ENCODE measurements around the gene SIRT6. TPM values are rescaled to one million over a fixed set of nuclear protein-coding genes. Genes with fewer than 3 reads are reported as not detected.
"Not testable (repeated sequence)": the region's sequence is repeated elsewhere in the genome, so short reads cannot be mapped to it uniquely, and the experiment has no call there.

SIRT6 gene
- total and polyA plus RNA-seq, 8 donors: 14.0 to 160 (median 23.0) TPM

DNA sequence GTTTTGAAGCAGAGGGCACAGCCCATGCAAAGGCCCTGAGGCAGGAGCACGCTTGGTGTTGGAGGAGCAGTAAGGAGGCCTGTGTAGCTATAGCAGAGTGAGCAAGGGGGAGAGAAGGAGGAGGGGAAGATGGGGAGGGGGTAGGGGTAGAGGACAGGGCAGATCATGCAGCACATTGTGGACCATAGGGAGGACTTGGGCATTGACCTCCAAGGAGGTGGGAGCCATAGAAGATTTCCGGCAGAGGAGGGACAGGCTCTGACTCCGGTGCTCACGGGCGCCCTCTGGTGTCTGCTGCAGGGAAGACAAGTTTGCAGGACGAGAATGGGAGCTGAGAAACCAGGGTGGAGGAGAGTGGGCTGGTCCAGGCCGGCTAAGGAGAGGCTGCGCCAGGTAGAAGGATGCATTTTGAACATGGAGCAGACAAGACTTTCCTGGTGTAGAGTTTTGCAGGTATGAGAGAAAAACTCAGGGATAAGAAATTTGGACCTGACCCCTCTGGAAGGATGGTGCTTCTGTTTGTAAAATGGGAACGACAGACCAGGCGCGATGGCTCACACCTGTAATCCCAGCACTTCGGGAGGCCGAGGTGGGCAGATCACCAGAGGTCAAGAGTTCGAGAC, 42.6 kb downstream of the SIRT6 start:
- H3K4me1 ChIP-seq: peaks cover 0 to 14% (median 6%) of the 10 kb centered on the region in 4 donors
- DNase-seq: peak; percentile 86 to 91
- no peak overlapping the region for H3K4me3 ChIP-seq
- TF ChIP-seq EP300 (IDR thresholded peaks at IDR 0.05) (no peak), POLR2AphosphoS5 (IDR thresholded peaks at IDR 0.05) (peak in 1 of 3 donors; percentile 50), POLR2A (IDR thresholded peaks at IDR 0.05) (no peak)
- TF ChIP-seq, protein P1, sequence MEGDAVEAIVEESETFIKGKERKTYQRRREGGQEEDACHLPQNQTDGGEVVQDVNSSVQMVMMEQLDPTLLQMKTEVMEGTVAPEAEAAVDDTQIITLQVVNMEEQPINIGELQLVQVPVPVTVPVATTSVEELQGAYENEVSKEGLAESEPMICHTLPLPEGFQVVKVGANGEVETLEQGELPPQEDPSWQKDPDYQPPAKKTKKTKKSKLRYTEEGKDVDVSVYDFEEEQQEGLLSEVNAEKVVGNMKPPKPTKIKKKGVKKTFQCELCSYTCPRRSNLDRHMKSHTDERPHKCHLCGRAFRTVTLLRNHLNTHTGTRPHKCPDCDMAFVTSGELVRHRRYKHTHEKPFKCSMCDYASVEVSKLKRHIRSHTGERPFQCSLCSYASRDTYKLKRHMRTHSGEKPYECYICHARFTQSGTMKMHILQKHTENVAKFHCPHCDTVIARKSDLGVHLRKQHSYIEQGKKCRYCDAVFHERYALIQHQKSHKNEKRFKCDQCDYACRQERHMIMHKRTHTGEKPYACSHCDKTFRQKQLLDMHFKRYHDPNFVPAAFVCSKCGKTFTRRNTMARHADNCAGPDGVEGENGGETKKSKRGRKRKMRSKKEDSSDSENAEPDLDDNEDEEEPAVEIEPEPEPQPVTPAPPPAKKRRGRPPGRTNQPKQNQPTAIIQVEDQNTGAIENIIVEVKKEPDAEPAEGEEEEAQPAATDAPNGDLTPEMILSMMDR (IDR thresholded peaks at IDR 0.05): peak in 5 of 7 experiments; percentile 52 to 75 (median 72)
- intact Hi-C loops (cut with DNase I; ENCODE audit: low total_unique reads): no loop called here
- no peak overlapping the region for H3K27ac ChIP-seq
- H3K9me3 ChIP-seq: no peaks in the 10 kb centered on the region
- H3K27me3 ChIP-seq: peaks cover 0 to 18% (median 0%) of the 10 kb centered on the region in 3 donors
- 29 to 33% (median 32%) methylated on average over 14 of the region's 14 CpGs for WGBS, 5 donors
- H3K36me3 ChIP-seq: no peaks in the 10 kb centered on the region

DNA sequence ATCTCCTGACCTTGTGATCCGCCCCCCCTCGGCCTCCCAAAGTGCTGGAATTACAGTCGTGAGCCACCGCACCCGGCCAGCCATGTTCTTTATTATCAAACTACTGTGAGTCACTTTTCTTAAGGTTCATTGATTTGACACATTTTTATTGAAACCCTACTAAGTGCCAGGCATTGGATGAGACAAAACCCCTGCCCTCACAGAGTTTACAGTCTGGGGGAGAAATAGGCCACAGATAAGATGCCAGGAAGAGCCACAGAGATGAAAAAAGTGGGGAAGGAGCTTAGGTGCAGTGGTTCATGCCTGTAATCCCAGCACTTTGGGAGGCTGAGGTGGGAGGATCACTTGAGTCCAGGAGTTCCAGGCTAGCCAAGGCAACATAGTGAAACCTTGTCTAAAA, 43.9 kb downstream of the SIRT6 start:
- H3K4me3 ChIP-seq: no peak overlapping the region
- intact Hi-C loops (cut with DNase I; ENCODE audit: low total_unique reads): no loop called here
- no peak overlapping the region for H3K27ac ChIP-seq
- 80 to 88% (median 85%) methylated on average over 5 of the region's 5 CpGs for WGBS, 5 donors
- peaks cover 0 to 9% (median 0%) of the 10 kb centered on the region in 3 donors for H3K27me3 ChIP-seq
- peaks cover 0 to 14% (median 6%) of the 10 kb centered on the region in 4 donors for H3K4me1 ChIP-seq
- TF ChIP-seq EP300 (IDR thresholded peaks at IDR 0.05) (no peak), POLR2A (IDR thresholded peaks at IDR 0.05) (no peak)
- H3K9me3 ChIP-seq: no peaks in the 10 kb centered on the region
- no peaks in the 10 kb centered on the region for H3K36me3 ChIP-seq
- no peak for DNase-seq

DNA sequence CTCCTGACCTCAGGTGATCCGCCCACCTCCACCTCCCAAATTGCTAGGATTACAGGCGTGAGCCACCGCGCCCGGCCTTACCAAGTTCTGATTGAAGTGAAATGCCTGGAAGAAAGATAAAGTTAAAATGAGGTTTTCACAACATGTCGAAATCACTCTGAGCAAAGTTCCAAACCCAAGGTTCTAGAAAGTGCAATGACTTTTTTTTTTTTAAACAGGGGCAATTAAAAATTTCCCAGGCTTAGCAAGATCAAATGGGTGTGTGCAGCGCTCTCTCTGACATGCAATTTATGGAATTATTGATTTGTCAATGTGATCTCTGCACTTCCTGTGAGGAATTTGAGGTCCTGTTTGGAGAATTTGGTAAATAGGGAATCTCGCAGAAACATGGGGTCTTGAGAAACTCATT, 45.7 kb downstream of the SIRT6 start:
- 78 to 83% (median 83%) methylated on average over 8 of the region's 8 CpGs for WGBS, 5 donors
- intact Hi-C loops (cut with DNase I; ENCODE audit: low total_unique reads): no loop called here
- no peak for DNase-seq

GRCh38 chr19:4135386-4135785, 47.0 kb downstream of the SIRT6 start:
- WGBS, 5 donors: 90 to 96% (median 92%) methylated on average over 9 of the region's 9 CpGs
- H3K9me3 ChIP-seq; H3K36me3 ChIP-seq; H3K4me3 ChIP-seq; DNase-seq; intact Hi-C loops (cut with DNase I; ENCODE audit: low total_unique reads); H3K27ac ChIP-seq: not testable (repeated sequence)
- H3K27me3 ChIP-seq: peaks cover 0 to 20% (median 0%) of the 10 kb centered on the region in 3 donors
- peaks cover 0 to 18% (median 5%) of the 10 kb centered on the region in 4 donors for H3K4me1 ChIP-seq

More for the DNA sequence above, 45.7 kb downstream of the SIRT6 start:
- Histone ChIP-seq H3K9me3 (no peaks in the 10 kb centered on the region), H3K36me3 (no peaks in the 10 kb centered on the region), H3K4me3 (no peak overlapping the region), H3K4me1 (peaks cover 0 to 14% (median 6%) of the 10 kb centered on the region in 4 donors), H3K27ac (no peak overlapping the region), H3K27me3 (peaks cover 0 to 10% (median 0%) of the 10 kb centered on the region in 3 donors)
- TF ChIP-seq POLR2A (IDR thresholded peaks at IDR 0.05) (no peak), POLR2AphosphoS5 (IDR thresholded peaks at IDR 0.05) (no peak), EP300 (IDR thresholded peaks at IDR 0.05) (no peak)
- TF ChIP-seq, protein P1 (IDR thresholded peaks at IDR 0.05): no peak

GRCh38 chr19:4134351-4134750, 48.0 kb downstream of the SIRT6 start:
- TF ChIP-seq, protein P1 (IDR thresholded peaks at IDR 0.05): no peak
- TF ChIP-seq EP300 (IDR thresholded peaks at IDR 0.05): no peak
- TF ChIP-seq POLR2AphosphoS5 (IDR thresholded peaks at IDR 0.05): no peak
- TF ChIP-seq POLR2A (IDR thresholded peaks at IDR 0.05): no peak
- Histone ChIP-seq H3K4me3 (no peak overlapping the region), H3K36me3 (no peaks in the 10 kb centered on the region), H3K27me3 (peaks cover 0 to 30% (median 0%) of the 10 kb centered on the region in 3 donors), H3K9me3 (no peaks in the 10 kb centered on the region), H3K27ac (no peak overlapping the region), H3K4me1 (peaks cover 0 to 11% (median 0%) of the 10 kb centered on the region in 4 donors)
- intact Hi-C loops (cut with DNase I; ENCODE audit: low total_unique reads): no loop called here
- no peak for DNase-seq
- WGBS, 5 donors: 25 to 39% (median 33%) methylated on average over 5 to 6 of the region's 6 CpGs

Measured in stomach (tissue), 9 donors.